ENCODE data around the gene ZNF878. TPM values are rescaled to one million over a fixed set of nuclear protein-coding genes. Genes with fewer than 3 reads are reported as not detected.
A peak's percentile ranks its signal among the peaks of the same experiment; 100 is the strongest.

Gene ZNF878
- total RNA-seq, 1 experiment from 2014 or later: 2.1 TPM

- ATAC-seq: no peak
- TF ChIP-seq REST (IDR thresholded peaks at IDR 0.05; ENCODE audit: insufficient read depth in 1 of 2, low read depth in 2 of 2, low read length in 1 of 2) (no peak), TCF7L2 (IDR thresholded peaks at IDR 0.05; ENCODE audit: low read depth, low read length) (no peak)
- Histone ChIP-seq H3K4me1 (ENCODE audit: control insufficient read depth, insufficient read depth, low read length) (peaks cover 4% of the 10 kb centered on the region; the same call in 1 of the 2 replicates), H3K4me3 (ENCODE audit: low read depth in 2 of 2, low read length in 2 of 2) (peak overlapping the region; percentile 69 to 70), H3K27ac (ENCODE audit: low read length) (peak overlapping the region; percentile 84), H3K36me3 (ENCODE audit: control insufficient read depth, insufficient read depth, low read length) (no peaks in the 10 kb centered on the region), H3K9me3 (ENCODE audit: control insufficient read depth, insufficient read depth, low read depth, low read length) (no peaks in the 10 kb centered on the region), H3K27me3 (ENCODE audit: control insufficient read depth, insufficient read depth, low read length) (no peaks in the 10 kb centered on the region)
- intact Hi-C loops (cut with micrococcal nuclease; ENCODE audit: unreplicated experiment) (no loop called here), in situ Hi-C loops (cut with HindIII; ENCODE audit: low pct_unique_long_range_greater_than_20kb, low sequenced_read_pairs) (no loop called here)
- POLR2A ChIA-PET: interaction anchor here (0.6 kb wide), 1 partner anchor 11 kb away, joined by 3 read pairs; no protein-coding TSS in a partner anchor
- BruUV-seq (replicated peaks): TSS peak; percentile 92
- CTCF ChIA-PET: no interaction called here
- no peak for DNase-seq (ENCODE audit: low read depth, low spot score)
These were observed 18.6 kb downstream of the ZNF878 start for GRCh38 chr19:12034198-12034597.

GRCh38 chr19:12015753-12016116, 37.0 kb downstream of the ZNF878 start:
- no peaks in the 10 kb centered on the region for H3K4me1 ChIP-seq (ENCODE audit: control insufficient read depth, insufficient read depth, low read length)
- H3K27ac ChIP-seq (ENCODE audit: low read length): no peak overlapping the region
- peaks cover 49% of the 10 kb centered on the region for H3K9me3 ChIP-seq (ENCODE audit: control insufficient read depth, insufficient read depth, low read depth, low read length)
- BruUV-seq (replicated peaks): no TSS peak
- no peaks in the 10 kb centered on the region for H3K27me3 ChIP-seq (ENCODE audit: control insufficient read depth, insufficient read depth, low read length)
- ATAC-seq (no peak), DNase-seq (ENCODE audit: low read depth, low spot score) (no peak)
- no peak overlapping the region for H3K4me3 ChIP-seq (ENCODE audit: low read depth in 2 of 2, low read length in 2 of 2)
- POLR2A ChIA-PET: no interaction called here
- in situ Hi-C loops (cut with HindIII; ENCODE audit: low pct_unique_long_range_greater_than_20kb, low sequenced_read_pairs) (no loop called here), intact Hi-C loops (cut with micrococcal nuclease; ENCODE audit: unreplicated experiment) (no loop called here)
- CTCF ChIA-PET: no interaction called here
- no peaks in the 10 kb centered on the region; the same call in 1 of the 2 replicates for H3K36me3 ChIP-seq (ENCODE audit: control insufficient read depth, insufficient read depth, low read length)
- TF ChIP-seq REST (IDR thresholded peaks at IDR 0.05; ENCODE audit: insufficient read depth in 1 of 2, low read depth in 2 of 2, low read length in 1 of 2) (no peak), POLR2AphosphoS5 (IDR thresholded peaks at IDR 0.05; ENCODE audit: low read depth, low read length) (no peak), TCF7L2 (IDR thresholded peaks at IDR 0.05; ENCODE audit: low read depth, low read length) (no peak), SIN3A (IDR thresholded peaks at IDR 0.05; ENCODE audit: borderline replicate concordance, insufficient read depth, low read depth, low read length) (no peak)
- TF ChIP-seq, protein P1, sequence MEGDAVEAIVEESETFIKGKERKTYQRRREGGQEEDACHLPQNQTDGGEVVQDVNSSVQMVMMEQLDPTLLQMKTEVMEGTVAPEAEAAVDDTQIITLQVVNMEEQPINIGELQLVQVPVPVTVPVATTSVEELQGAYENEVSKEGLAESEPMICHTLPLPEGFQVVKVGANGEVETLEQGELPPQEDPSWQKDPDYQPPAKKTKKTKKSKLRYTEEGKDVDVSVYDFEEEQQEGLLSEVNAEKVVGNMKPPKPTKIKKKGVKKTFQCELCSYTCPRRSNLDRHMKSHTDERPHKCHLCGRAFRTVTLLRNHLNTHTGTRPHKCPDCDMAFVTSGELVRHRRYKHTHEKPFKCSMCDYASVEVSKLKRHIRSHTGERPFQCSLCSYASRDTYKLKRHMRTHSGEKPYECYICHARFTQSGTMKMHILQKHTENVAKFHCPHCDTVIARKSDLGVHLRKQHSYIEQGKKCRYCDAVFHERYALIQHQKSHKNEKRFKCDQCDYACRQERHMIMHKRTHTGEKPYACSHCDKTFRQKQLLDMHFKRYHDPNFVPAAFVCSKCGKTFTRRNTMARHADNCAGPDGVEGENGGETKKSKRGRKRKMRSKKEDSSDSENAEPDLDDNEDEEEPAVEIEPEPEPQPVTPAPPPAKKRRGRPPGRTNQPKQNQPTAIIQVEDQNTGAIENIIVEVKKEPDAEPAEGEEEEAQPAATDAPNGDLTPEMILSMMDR (IDR thresholded peaks at IDR 0.05): no peak
